Astrocyte of the spinal cord (primary cell): Measurements from ENCODE around the gene ALDOC.

ENCODE experiments used
- DNase-seq: peaks from one replicate; pipeline ENCODE4 v3.0.0; 2011; ENCODE audit warnings: low read depth, low spot score
- H3K4me3 ChIP-seq: 2 replicates; pipeline ENCODE4 v1.5.1; 2011; ENCODE audit warnings: low read depth, mild to moderate bottlenecking, low read length, moderate library complexity
- CTCF ChIP-seq: IDR thresholded peaks from 2 replicates; pipeline ENCODE4 v1.5.1; 2012; ENCODE audit warnings: low read depth, mild to moderate bottlenecking, low read length, inconsistent platforms
- in situ Hi-C: cut with HindIII; loops from 2 replicates; pipeline ENCODE4 v1.10.0; 2017; ENCODE audit warnings: low sequenced_read_pairs

Gene ALDOC

GRCh38 chr17:28599311-28600184, 22.9 kb upstream of the ALDOC start:
- DNase-seq, result peak; percentile 85
- no peak for TF ChIP-seq CTCF
- in situ Hi-C loops, result no loop called here
- peak overlapping the region; percentile 89 for H3K4me3 ChIP-seq

- peak within 1 kb of the TSS; percentile 89 for H3K4me3 ChIP-seq
- TF ChIP-seq CTCF, result no peak
- in situ Hi-C loops, result no loop called here
- peak; percentile 92 for DNase-seq
These were observed 22.2 kb upstream of the ALDOC start, which contains the start of gene SPAG5 for GRCh38 chr17:28598799-28599310. SPAG5 (minus strand) TSS chr17:28599025; CDS start chr17:28598946, 79 bp downstream.

GRCh38 chr17:28598389-28598788, 21.7 kb upstream of the ALDOC start:
- H3K4me3 ChIP-seq, result peak overlapping the region; percentile 89
- in situ Hi-C loops, result no loop called here
- DNase-seq, result no peak
- no peak for TF ChIP-seq CTCF

GRCh38 chr17:28597606-28598383, 21.1 kb upstream of the ALDOC start:
- in situ Hi-C loops, result no loop called here
- TF ChIP-seq CTCF, result no peak
- peak overlapping the region; percentile 89 for H3K4me3 ChIP-seq
- no peak for DNase-seq

GRCh38 chr17:28592260-28592659, 15.6 kb upstream of the ALDOC start:
- TF ChIP-seq CTCF, result no peak
- in situ Hi-C loops, result no loop called here
- no peak for DNase-seq
- no peak overlapping the region for H3K4me3 ChIP-seq

GRCh38 chr17:28585851-28586250, 9.2 kb upstream of the ALDOC start:
- TF ChIP-seq CTCF, result no peak
- in situ Hi-C loops, result no loop called here
- H3K4me3 ChIP-seq, result no peak overlapping the region
- no peak for DNase-seq
